Neuronal stem cell (in vitro differentiated cells): ENCODE results near the gene SPAG16.

Source experiments
- DNase-seq: peaks from one replicate; pipeline ENCODE4 v3.0.0-alpha.2; 2013; ENCODE audit warnings: low spot score
- H2AFZ ChIP-seq: one replicate; pipeline ENCODE4 v1.6.1; 2013; ENCODE audit warnings: mild to moderate bottlenecking, low read length, inconsistent platforms
- H2AK5ac ChIP-seq: 2 replicates; pipeline ENCODE4 v1.6.1; 2013; ENCODE audit warnings: low read depth, mild to moderate bottlenecking, inconsistent platforms, low read length, moderate library complexity, mixed read lengths
- H2BK120ac ChIP-seq: 2 replicates; pipeline ENCODE4 v1.6.1; 2013; ENCODE audit warnings: low read depth, mild to moderate bottlenecking, inconsistent platforms, low read length, moderate library complexity, mixed read lengths
- H2BK12ac ChIP-seq: one replicate; pipeline ENCODE4 v1.6.1; 2013; ENCODE audit warnings: low read length, inconsistent platforms
- H2BK15ac ChIP-seq: 2 replicates; pipeline ENCODE4 v1.6.1; 2013; ENCODE audit warnings: mild to moderate bottlenecking, low read length, inconsistent platforms, mixed read lengths
- H2BK5ac ChIP-seq: one replicate; pipeline ENCODE4 v1.6.1; 2013; ENCODE audit warnings: inconsistent platforms, mild to moderate bottlenecking, low read length, moderate library complexity
- H3K14ac ChIP-seq: one replicate; pipeline ENCODE4 v1.6.1; 2013; ENCODE audit warnings: low read length, inconsistent platforms
- H3K18ac ChIP-seq: 2 replicates; pipeline ENCODE4 v1.6.1; 2013; ENCODE audit warnings: low read length, inconsistent platforms
- H3K23ac ChIP-seq: 2 replicates; pipeline ENCODE4 v1.6.1; 2013; ENCODE audit warnings: low read depth, mild to moderate bottlenecking, mixed read lengths, low read length, inconsistent platforms; ENCODE audit not compliant: poor library complexity
- H3K27ac ChIP-seq: replicated peaks from 3 replicates; pipeline ENCODE4 v1.5.1; 2013; ENCODE audit warnings: low read length, inconsistent platforms
- H3K27me3 ChIP-seq, 3 experiments: 2 replicates each; pipeline ENCODE4 v1.6.1; 2013; ENCODE audit warnings: low read length in 3 of 3, mild to moderate bottlenecking in 2 of 3, inconsistent platforms in 1 of 3, low read depth in 1 of 3, mixed read lengths in 1 of 3, moderate library complexity in 1 of 3; ENCODE audit not compliant: control insufficient read depth in 3 of 3, insufficient read depth in 3 of 3
- H3K36me3 ChIP-seq, 2 donors: replicated peaks in 1 of 2; 2 replicates each; pipeline ENCODE4 v1.6.1; 2013; ENCODE audit warnings: low read length in 2 of 2; ENCODE audit not compliant: control insufficient read depth in 2 of 2, insufficient read depth in 2 of 2
- H3K4ac ChIP-seq: 2 replicates; pipeline ENCODE4 v1.6.1; 2013; ENCODE audit warnings: inconsistent platforms, mild to moderate bottlenecking, low read length, moderate library complexity
- H3K4me1 ChIP-seq, 2 donors: 1 replicate in 1 of 2; 2 replicates in 1 of 2; pipeline ENCODE4 v1.6.1; 2013; ENCODE audit warnings: low read length in 2 of 2, low read depth in 1 of 2; ENCODE audit not compliant: control insufficient read depth in 2 of 2, insufficient read depth in 1 of 2
- H3K4me2 ChIP-seq: one replicate; pipeline ENCODE4 v1.6.1; 2013; ENCODE audit warnings: mild to moderate bottlenecking, low read length, inconsistent platforms; ENCODE audit not compliant: insufficient read depth, poor library complexity, severe bottlenecking
- H3K4me3 ChIP-seq, 2 donors: 2 replicates each; pipeline ENCODE4 v1.5.1; 2013; ENCODE audit warnings: low read length in 2 of 2, mild to moderate bottlenecking in 2 of 2, inconsistent platforms in 1 of 2, moderate library complexity in 1 of 2
- H3K79me1 ChIP-seq: one replicate; pipeline ENCODE4 v1.6.1; 2013; ENCODE audit warnings: low read depth, mild to moderate bottlenecking, inconsistent platforms, low read length, moderate library complexity
- H3K9ac ChIP-seq: one replicate; pipeline ENCODE4 v1.6.1; 2013; ENCODE audit warnings: mild to moderate bottlenecking, low read depth, low read length, inconsistent platforms; ENCODE audit not compliant: poor library complexity
- H3K9me3 ChIP-seq, 2 donors: replicated peaks in 1 of 2; 2 replicates each; pipeline versions ENCODE3 to v1.6.1; 2013; ENCODE audit warnings: low read length in 2 of 2, mild to moderate bottlenecking in 2 of 2, inconsistent platforms in 1 of 2, low read depth in 1 of 2, mixed read lengths in 1 of 2, moderate library complexity in 1 of 2; ENCODE audit not compliant: control insufficient read depth in 2 of 2, insufficient read depth in 1 of 2
- H4K8ac ChIP-seq: one replicate; pipeline ENCODE4 v1.6.1; 2013; ENCODE audit warnings: low read depth, mild to moderate bottlenecking, inconsistent platforms, low read length, moderate library complexity
- H4K91ac ChIP-seq: one replicate; pipeline ENCODE4 v1.6.1; 2013; ENCODE audit warnings: low read length, low read depth, mild to moderate bottlenecking, inconsistent platforms; ENCODE audit not compliant: poor library complexity
- WGBS, 2 donors: extraction: QIAGEN DNeasy Blood & Tissue Kit; methylation state at CpG; one replicate each; pipeline ENCODE4 v1.1.7; 2013; ENCODE audit warnings: missing lambda C conversion rate in 2 of 2, mixed read lengths in 1 of 2; ENCODE audit not compliant: insufficient read length in 2 of 2, insufficient replicate concordance in 1 of 2; ENCODE audit errors: extremely low coverage in 2 of 2; 5-methylcytosine and 5-hydroxymethylcytosine counted together

The SPAG16 gene

DNA sequence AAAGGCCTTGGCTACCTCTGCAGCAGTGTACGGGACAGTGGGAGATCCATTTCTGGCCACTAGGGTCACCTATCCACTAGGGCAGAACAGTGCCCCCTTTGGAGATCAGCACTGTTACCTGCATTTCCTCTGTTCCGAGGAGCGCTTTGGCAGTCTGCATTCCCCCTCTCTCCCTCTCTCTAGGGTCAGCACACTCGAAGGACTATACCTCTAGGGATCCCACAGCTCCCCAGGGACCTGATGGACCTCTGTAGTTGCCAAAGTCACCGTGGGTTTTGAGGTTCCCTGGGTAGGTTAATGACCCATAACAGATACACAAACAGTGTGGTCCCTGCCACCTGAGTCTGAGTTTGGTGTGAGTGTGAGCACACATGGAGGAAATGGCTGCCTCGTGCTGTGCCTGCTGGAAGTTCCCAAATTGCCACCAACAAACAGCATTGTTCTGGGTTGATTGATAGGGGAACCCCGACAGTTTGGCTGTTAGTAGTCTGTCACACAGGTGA is 1026.8 kb downstream of the SPAG16 start:
- H3K18ac ChIP-seq = no peak overlapping the region
- H3K27ac ChIP-seq = no peak overlapping the region
- DNase-seq = no peak
- H3K4ac ChIP-seq = no peak overlapping the region
- no peak overlapping the region for H2BK12ac ChIP-seq
- H4K91ac ChIP-seq = no peak overlapping the region
- H3K36me3 ChIP-seq = no peaks in the 10 kb centered on the region
- H2AK5ac ChIP-seq = no peak overlapping the region
- no peak overlapping the region for H3K9ac ChIP-seq
- no peak overlapping the region for H3K14ac ChIP-seq
- H3K4me3 ChIP-seq = no peak overlapping the region
- no peak overlapping the region for H2BK15ac ChIP-seq
- no peaks in the 10 kb centered on the region for H3K27me3 ChIP-seq
- no peaks in the 10 kb centered on the region for H3K9me3 ChIP-seq
- no CpG with 5 or more reads among the region's 7 CpGs for WGBS, 2 donors
- no peak overlapping the region for H4K8ac ChIP-seq
- H2AFZ ChIP-seq = no peak overlapping the region
- H3K79me1 ChIP-seq = no peaks in the 10 kb centered on the region
- H3K4me1 ChIP-seq = no peaks in the 10 kb centered on the region
- H2BK120ac ChIP-seq = no peak overlapping the region
- H3K23ac ChIP-seq = no peak overlapping the region
- H3K4me2 ChIP-seq = no peak overlapping the region
- H2BK5ac ChIP-seq = no peak overlapping the region

DNA sequence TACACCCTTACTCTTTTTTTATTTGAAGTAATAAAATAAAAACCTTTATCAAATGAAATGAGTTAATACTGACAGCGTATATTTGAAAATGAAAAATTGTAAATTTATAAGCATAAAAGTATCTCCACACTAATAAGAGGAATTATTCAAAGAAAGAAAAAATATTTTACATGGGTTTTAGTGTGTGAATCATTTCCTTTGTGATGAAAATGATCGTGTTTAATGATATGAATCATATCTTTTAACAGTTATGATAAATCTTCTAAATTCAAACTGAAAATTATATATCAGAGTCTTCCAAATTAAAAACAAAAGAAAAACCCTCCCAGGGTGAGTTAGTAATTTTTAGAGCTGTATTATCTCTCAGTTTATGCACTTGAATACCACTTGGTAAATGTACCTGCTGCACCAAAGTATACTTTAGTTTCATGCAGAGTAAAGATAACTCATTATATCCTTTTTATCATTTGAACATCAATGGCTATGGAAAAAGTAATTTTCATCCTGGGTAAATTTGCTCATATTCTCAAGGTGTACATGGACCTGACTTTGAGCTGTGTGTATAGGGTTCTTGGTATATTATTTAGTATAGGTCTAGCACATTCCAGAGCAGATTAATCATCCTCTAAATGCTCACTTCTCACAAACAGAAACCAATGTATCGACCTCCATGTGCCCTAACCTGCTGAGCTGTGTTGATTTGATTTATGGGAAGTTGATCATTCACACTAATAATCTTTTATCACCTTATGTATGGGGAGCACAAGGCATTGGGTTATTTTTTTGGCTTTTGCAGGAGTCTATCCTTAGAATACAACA is 1027.9 kb downstream of the SPAG16 start:
- no peaks in the 10 kb centered on the region for H3K79me1 ChIP-seq
- H3K4ac ChIP-seq = no peak overlapping the region
- H3K4me2 ChIP-seq = no peak overlapping the region
- H3K14ac ChIP-seq = no peak overlapping the region
- H4K8ac ChIP-seq = no peak overlapping the region
- no peak overlapping the region for H3K4me3 ChIP-seq
- H2BK120ac ChIP-seq = no peak overlapping the region
- no peak overlapping the region for H3K27ac ChIP-seq
- H2BK12ac ChIP-seq = no peak overlapping the region
- H3K4me1 ChIP-seq = no peaks in the 10 kb centered on the region
- no peak overlapping the region for H2AK5ac ChIP-seq
- H3K36me3 ChIP-seq = no peaks in the 10 kb centered on the region
- no peak overlapping the region for H3K9ac ChIP-seq
- no peak for DNase-seq
- no peak overlapping the region for H2BK15ac ChIP-seq
- no peak overlapping the region for H4K91ac ChIP-seq
- no peaks in the 10 kb centered on the region for H3K27me3 ChIP-seq
- H3K23ac ChIP-seq = no peak overlapping the region
- no peak overlapping the region for H3K18ac ChIP-seq
- H2AFZ ChIP-seq = no peak overlapping the region
- no peaks in the 10 kb centered on the region for H3K9me3 ChIP-seq
- WGBS, 2 donors = no CpG with 5 or more reads among the region's 3 CpGs
- no peak overlapping the region for H2BK5ac ChIP-seq

DNA sequence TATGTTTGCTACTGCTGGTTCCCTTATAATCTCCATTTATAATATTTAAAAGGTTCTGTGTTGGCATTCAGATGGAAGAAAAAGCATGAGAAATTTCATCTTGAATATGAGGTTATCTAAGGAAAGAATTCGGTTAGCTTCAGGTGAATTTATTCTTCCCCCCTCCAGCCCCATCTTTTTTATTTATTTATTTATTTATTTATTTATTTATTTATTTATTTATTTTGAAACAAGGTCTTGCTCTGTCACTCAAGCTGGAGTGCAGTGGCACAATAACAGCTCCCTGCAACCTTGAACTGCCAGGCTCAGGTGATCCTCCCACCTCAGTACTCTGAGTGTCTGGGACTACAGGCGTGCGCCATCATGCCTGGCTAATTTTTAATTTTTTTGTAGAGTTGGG is 1031.1 kb downstream of the SPAG16 start:
- WGBS, 2 donors = no CpG with 5 or more reads among the region's 3 CpGs
- Histone ChIP-seq H2BK5ac (no peak overlapping the region), H3K36me3 (no peaks in the 10 kb centered on the region)

DNA sequence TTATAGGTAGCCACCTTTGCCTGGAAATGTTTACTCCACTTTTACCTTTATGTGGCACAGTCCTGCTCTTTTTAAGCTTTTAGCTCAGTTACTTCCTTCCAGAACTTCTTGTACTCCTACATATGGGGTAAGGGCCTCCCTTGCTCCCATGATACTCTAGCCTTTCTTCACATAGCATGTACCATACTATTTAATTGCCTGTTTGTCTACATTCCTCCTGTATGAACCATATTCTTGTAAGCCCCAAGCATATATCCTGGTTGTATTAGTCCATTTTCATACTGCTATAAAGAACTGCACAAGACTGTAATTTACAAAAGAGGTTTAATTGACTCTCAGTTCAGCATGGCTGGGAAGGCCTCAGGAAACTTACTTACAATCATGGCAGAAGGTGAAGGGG is 1035.9 kb downstream of the SPAG16 start:
- Histone ChIP-seq H2BK120ac (no peak overlapping the region), H2AK5ac (no peak overlapping the region), H3K27me3 (no peaks in the 10 kb centered on the region), H3K79me1 (no peaks in the 10 kb centered on the region), H4K8ac (no peak overlapping the region), H3K4me3 (no peak overlapping the region), H4K91ac (no peak overlapping the region), H3K23ac (no peak overlapping the region), H3K4me1 (no peaks in the 10 kb centered on the region), H3K14ac (no peak overlapping the region), H2BK12ac (no peak overlapping the region), H3K9ac (no peak overlapping the region), H3K4me2 (no peak overlapping the region), H2AFZ (no peak overlapping the region), H2BK5ac (no peak overlapping the region), H2BK15ac (no peak overlapping the region), H3K27ac (no peak overlapping the region), H3K9me3 (no peaks in the 10 kb centered on the region), H3K4ac (no peak overlapping the region), H3K18ac (no peak overlapping the region), H3K36me3 (no peaks in the 10 kb centered on the region)
- no peak for DNase-seq

More for the DNA sequence above, 1031.1 kb downstream of the SPAG16 start:
- H2BK120ac ChIP-seq = no peak overlapping the region
- H3K27ac ChIP-seq = no peak overlapping the region
- no peak overlapping the region for H2BK15ac ChIP-seq
- H3K14ac ChIP-seq = no peak overlapping the region
- no peak for DNase-seq
- no peak overlapping the region for H2AFZ ChIP-seq
- no peaks in the 10 kb centered on the region for H3K9me3 ChIP-seq
- H4K91ac ChIP-seq = no peak overlapping the region
- no peaks in the 10 kb centered on the region for H3K27me3 ChIP-seq
- H3K9ac ChIP-seq = no peak overlapping the region
- H3K18ac ChIP-seq = no peak overlapping the region
- H3K79me1 ChIP-seq = no peaks in the 10 kb centered on the region
- no peak overlapping the region for H3K23ac ChIP-seq
- H4K8ac ChIP-seq = no peak overlapping the region
- no peak overlapping the region for H2AK5ac ChIP-seq
- no peak overlapping the region for H3K4me2 ChIP-seq
- no peak overlapping the region for H3K4me3 ChIP-seq
- no peak overlapping the region for H2BK12ac ChIP-seq
- no peak overlapping the region for H3K4ac ChIP-seq
- H3K4me1 ChIP-seq = no peaks in the 10 kb centered on the region
